Measurements from ENCODE around the gene PRIM1. TPM values are rescaled to one million over a fixed set of nuclear protein-coding genes. Genes with fewer than 3 reads are reported as not detected.

The PRIM1 gene
- total and polyA plus RNA-seq, 2 of the 4 experiments (the other 2 are of a cell fraction): 8.6 to 12.0 TPM

- Histone ChIP-seq H2BK15ac (ENCODE audit: low read depth, low read length) (no peak overlapping the region), H4K5ac (ENCODE audit: low read depth, low read length) (no peak overlapping the region), H4K20me1 (ENCODE audit: insufficient read depth, low read length) (no peaks in the 10 kb centered on the region), H2AK5ac (ENCODE audit: low read depth, low read length) (no peak overlapping the region), H2BK5ac (ENCODE audit: low read depth, low read length, poor library complexity, severe bottlenecking) (no peak overlapping the region), H3K14ac (replicated peaks; ENCODE audit: low read depth, low read length) (no peak overlapping the region), H3K18ac (ENCODE audit: low read depth, low read length) (no peak overlapping the region), H2BK20ac (ENCODE audit: low read depth, low read length) (no peak overlapping the region), H4K91ac (ENCODE audit: insufficient read depth, low read depth, low read length) (no peak overlapping the region), H3K9me3 (ENCODE audit: control insufficient read depth, insufficient read depth, low read length) (peaks cover 7% of the 10 kb centered on the region; the same call in 1 of the 2 replicates), H3K4me2 (ENCODE audit: low read depth, low read length) (no peak overlapping the region), H3K27ac (ENCODE audit: insufficient read depth, low read length) (no peak overlapping the region), H2BK120ac (ENCODE audit: low read depth, low read length) (no peak overlapping the region), H3K27me3 (ENCODE audit: control insufficient read depth, insufficient read depth, low read length) (no peaks in the 10 kb centered on the region), H3K4me1 (ENCODE audit: control insufficient read depth, insufficient read depth, low read length) (no peaks in the 10 kb centered on the region; the same call in 1 of the 2 replicates), H3K79me1 (ENCODE audit: low read depth in 1 of 2, low read length in 2 of 2) (peaks cover 0 to 3% of the 10 kb centered on the region in 2 experiments; a peak in 1 of 4 replicates), H3K56ac (ENCODE audit: extremely low read depth, insufficient read depth, low read length) (no peak overlapping the region), H2AFZ (replicated peaks; ENCODE audit: low read length, poor library complexity) (no peak overlapping the region), H3K36me3 (ENCODE audit: control insufficient read depth, insufficient read depth, low read length) (no peaks in the 10 kb centered on the region), H4K8ac (ENCODE audit: low read depth in 2 of 2, low read length in 2 of 2) (no peak overlapping the region), H3K9ac (ENCODE audit: low read depth, low read length) (no peak overlapping the region), H2AK9ac (replicated peaks; ENCODE audit: low read depth, low read length, poor library complexity) (no peak overlapping the region), H3K23ac (ENCODE audit: low read depth, low read length) (no peak overlapping the region), H3K9me1 (ENCODE audit: insufficient read depth, low read length) (no peaks in the 10 kb centered on the region), H3K4ac (ENCODE audit: low read depth, low read length) (no peak overlapping the region), H3K4me3 (ENCODE audit: insufficient read depth, low read depth, low read length) (no peak overlapping the region)
- ChIA-PET POLR2A (ENCODE audit: unreplicated experiment) (no interaction called here), CTCF (no interaction called here)
- TF ChIP-seq MXI1 (IDR thresholded peaks at IDR 0.05; ENCODE audit: borderline replicate concordance, low read depth, low read length): no peak
- no peak for TF ChIP-seq CEBPB (IDR thresholded peaks at IDR 0.05; ENCODE audit: low read depth, low read length)
- no peak for TF ChIP-seq CTCF (conservative IDR thresholded peaks at IDR 0.05; ENCODE audit: low read depth, low read length)
- no TSS peak for BruUV-seq (replicated peaks)
- in situ Hi-C loops (cut with MboI; ENCODE audit: low sequenced_read_pairs): loop anchor here (5.0 kb wide), 1 partner anchor 227 kb away; no protein-coding TSS in a partner anchor
- ATAC-seq (ENCODE audit: low read depth) (no peak), DNase-seq (no peak)
- dilution Hi-C loops (cut with HindIII; ENCODE audit: low sequenced_read_pairs, unreplicated experiment): no loop called here
- 0% methylated on average over 1 of the region's 7 CpGs; no CpG with 5 or more reads in 1 of the 2 experiments for WGBS, 2 experiments (ENCODE audit: extremely low coverage in 2 of 2, insufficient read length in 1 of 2)
- intact Hi-C loops (cut with micrococcal nuclease): no loop called here
Observed at GRCh38 chr12:56760460-56760859, 8.3 kb upstream of the PRIM1 start.

All from IMR-90 (cell line).